Body of pancreas (tissue), 4 donors: ENCODE data around the gene DDA1.

Experiments used
- POLR2A ChIP-seq, 3 donors: fragments of 450-650 bp; IDR thresholded peaks; one replicate each; pipeline ENCODE4 v1.6.1; 2016; ENCODE audit warnings: antibody characterized with exemption in 3 of 3, mild to moderate bottlenecking in 2 of 3
- TF ChIP-seq, protein P1 (sequence below), 7 experiments: fragments of 450-650 bp in 4 of 7; fragments of 200-600 bp in 3 of 7; sonication (generic) in 3 of 7; IDR thresholded peaks; one replicate each; pipeline ENCODE4 v1.5.1; 2016 to 2019; ENCODE audit warnings: antibody characterized with exemption in 7 of 7

GRCh38 chr19:17302391-17303166 lies 6.8 kb upstream of the DDA1 start:
- TF ChIP-seq, protein P1, sequence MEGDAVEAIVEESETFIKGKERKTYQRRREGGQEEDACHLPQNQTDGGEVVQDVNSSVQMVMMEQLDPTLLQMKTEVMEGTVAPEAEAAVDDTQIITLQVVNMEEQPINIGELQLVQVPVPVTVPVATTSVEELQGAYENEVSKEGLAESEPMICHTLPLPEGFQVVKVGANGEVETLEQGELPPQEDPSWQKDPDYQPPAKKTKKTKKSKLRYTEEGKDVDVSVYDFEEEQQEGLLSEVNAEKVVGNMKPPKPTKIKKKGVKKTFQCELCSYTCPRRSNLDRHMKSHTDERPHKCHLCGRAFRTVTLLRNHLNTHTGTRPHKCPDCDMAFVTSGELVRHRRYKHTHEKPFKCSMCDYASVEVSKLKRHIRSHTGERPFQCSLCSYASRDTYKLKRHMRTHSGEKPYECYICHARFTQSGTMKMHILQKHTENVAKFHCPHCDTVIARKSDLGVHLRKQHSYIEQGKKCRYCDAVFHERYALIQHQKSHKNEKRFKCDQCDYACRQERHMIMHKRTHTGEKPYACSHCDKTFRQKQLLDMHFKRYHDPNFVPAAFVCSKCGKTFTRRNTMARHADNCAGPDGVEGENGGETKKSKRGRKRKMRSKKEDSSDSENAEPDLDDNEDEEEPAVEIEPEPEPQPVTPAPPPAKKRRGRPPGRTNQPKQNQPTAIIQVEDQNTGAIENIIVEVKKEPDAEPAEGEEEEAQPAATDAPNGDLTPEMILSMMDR (IDR thresholded peaks at IDR 0.05) = no peak
- TF ChIP-seq POLR2A (IDR thresholded peaks at IDR 0.05) = no peak
